SK-N-SH (cell line): ENCODE results near the gene CREG1.

Source experiments
- ELF1 ChIP-seq: IDR thresholded peaks from 2 replicates; pipeline ENCODE4 v1.4.0; 2012
- EP300 ChIP-seq, 2 experiments: IDR thresholded peaks; 2 replicates each; pipeline versions ENCODE4 v1.4.0 to v1.6.1; 2012; ENCODE audit warnings: borderline replicate concordance in 1 of 2, low read depth in 1 of 2, low read length in 1 of 2
- JUND ChIP-seq: IDR thresholded peaks from 2 replicates; pipeline ENCODE4 v1.4.0; 2012
- MXI1 ChIP-seq: IDR thresholded peaks from 2 replicates; pipeline ENCODE4 v1.6.1; 2012; ENCODE audit warnings: mild to moderate bottlenecking, low read depth, low read length, improper control_type of control experiment
- REST ChIP-seq: IDR thresholded peaks from 2 replicates; pipeline ENCODE4 v1.6.1; 2012; ENCODE audit warnings: mild to moderate bottlenecking, low read depth, low read length, moderate library complexity
- TCF12 ChIP-seq: IDR thresholded peaks from 2 replicates; pipeline ENCODE4 v1.4.0; 2012
- USF2 ChIP-seq: fragments of 150-350 bp; IDR thresholded peaks from 2 replicates; pipeline ENCODE4 v1.6.1; 2017; ENCODE audit warnings: antibody characterized with exemption, low read length, low read depth, borderline replicate concordance
- TF ChIP-seq, protein P1 (sequence below): fragments of 200-600 bp; sonication (generic); IDR thresholded peaks from 2 replicates; pipeline ENCODE4 v1.6.1; 2017; ENCODE audit warnings: antibody characterized with exemption, mild to moderate bottlenecking, moderate library complexity

DNA sequence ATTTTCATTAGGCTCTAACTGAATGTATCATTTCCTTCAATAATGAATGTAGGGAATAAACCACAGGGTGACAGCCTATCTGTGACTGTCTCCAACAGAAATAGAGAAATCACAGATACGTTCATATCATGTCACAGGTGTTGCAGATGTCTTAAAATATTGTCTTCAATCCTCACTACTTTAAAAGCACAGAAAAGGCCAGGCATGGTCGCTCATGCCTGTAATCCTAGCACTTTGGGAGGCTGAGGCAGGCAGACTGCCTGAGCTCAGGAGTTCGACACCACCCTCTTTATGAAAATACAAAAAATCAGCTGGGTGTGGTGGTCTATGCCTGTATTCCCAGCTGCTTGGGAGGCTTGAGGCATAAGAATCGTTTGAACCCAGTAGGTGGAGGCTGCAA, 8.2 kb downstream of the CREG1 start:
- TF ChIP-seq TCF12 (no peak), ELF1 (no peak), EP300 (IDR thresholded peaks at IDR 0.05; ENCODE audit: borderline replicate concordance in 1 of 2, low read depth in 1 of 2, low read length in 1 of 2) (no peak), USF2 (no peak), MXI1 (no peak), JUND (no peak), REST (no peak)
- TF ChIP-seq, protein P1, sequence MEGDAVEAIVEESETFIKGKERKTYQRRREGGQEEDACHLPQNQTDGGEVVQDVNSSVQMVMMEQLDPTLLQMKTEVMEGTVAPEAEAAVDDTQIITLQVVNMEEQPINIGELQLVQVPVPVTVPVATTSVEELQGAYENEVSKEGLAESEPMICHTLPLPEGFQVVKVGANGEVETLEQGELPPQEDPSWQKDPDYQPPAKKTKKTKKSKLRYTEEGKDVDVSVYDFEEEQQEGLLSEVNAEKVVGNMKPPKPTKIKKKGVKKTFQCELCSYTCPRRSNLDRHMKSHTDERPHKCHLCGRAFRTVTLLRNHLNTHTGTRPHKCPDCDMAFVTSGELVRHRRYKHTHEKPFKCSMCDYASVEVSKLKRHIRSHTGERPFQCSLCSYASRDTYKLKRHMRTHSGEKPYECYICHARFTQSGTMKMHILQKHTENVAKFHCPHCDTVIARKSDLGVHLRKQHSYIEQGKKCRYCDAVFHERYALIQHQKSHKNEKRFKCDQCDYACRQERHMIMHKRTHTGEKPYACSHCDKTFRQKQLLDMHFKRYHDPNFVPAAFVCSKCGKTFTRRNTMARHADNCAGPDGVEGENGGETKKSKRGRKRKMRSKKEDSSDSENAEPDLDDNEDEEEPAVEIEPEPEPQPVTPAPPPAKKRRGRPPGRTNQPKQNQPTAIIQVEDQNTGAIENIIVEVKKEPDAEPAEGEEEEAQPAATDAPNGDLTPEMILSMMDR = no peak
